Right renal pelvis (tissue), 4 donors: ENCODE data around the gene ELOVL5. TPM values are rescaled to one million over a fixed set of nuclear protein-coding genes. Genes with fewer than 3 reads are reported as not detected.
"Not testable (repeated sequence)": the region's sequence is repeated elsewhere in the genome, so short reads cannot be mapped to it uniquely, and the experiment has no call there.

ENCODE experiments used
- DNase-seq, 4 donors: peaks; one replicate each; pipeline ENCODE4 v3.0.0-alpha.2; 2013; ENCODE audit warnings: low read depth in 4 of 4, low spot score in 3 of 4, missing footprints in 1 of 4
- polyA plus RNA-seq, 4 donors: library from polyadenylated mRNA; unstranded; fragments of 120-200 nt; gene quantifications; one replicate each; pipeline ENCODE4 v1.2.1, GENCODE V29; 2013; ENCODE audit not compliant: insufficient read length in 4 of 4

The ELOVL5 gene
- polyA plus RNA-seq, 4 donors = 71.6 to 87.7 (median 85.6) TPM

DNA sequence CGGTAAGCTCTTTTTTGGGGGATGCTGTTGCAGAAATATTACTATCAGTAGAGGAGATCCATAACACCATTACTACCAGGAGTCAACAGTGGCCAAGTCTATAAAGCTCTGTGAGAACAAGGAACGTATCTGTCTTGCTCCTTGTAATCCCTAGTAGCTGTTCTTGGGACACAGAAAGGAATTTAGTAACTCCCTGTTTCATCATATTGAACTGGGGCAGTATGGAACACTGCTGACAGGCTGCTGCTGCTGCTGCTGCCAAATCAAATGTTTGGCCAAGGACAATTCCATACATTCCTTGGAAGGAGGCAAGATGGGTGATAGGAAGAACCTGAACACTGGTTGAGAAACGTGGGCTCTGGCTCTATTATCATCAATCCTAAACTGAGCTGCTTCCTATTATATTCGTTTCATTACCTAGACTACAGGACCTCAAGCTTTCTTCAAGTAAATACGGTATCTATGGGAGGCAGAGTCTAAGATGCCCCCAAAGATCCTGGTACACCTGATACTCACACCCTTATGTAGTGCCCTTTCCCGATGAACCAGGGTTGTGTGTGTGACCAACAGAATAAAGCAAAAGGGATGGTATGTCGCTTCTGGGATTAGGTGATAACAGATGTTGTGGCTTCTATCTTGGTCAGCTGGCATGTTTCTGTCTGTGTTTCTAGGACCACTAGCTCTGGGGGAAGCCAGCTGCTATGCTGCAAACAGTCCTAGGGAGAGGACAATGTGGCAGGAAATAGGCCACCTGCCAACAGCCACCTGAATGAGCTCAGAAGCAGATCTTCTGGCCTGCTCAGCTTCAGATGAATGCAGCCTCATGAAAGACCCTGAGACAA, 39.5 kb downstream of the ELOVL5 start:
- DNase-seq = no peak

DNA sequence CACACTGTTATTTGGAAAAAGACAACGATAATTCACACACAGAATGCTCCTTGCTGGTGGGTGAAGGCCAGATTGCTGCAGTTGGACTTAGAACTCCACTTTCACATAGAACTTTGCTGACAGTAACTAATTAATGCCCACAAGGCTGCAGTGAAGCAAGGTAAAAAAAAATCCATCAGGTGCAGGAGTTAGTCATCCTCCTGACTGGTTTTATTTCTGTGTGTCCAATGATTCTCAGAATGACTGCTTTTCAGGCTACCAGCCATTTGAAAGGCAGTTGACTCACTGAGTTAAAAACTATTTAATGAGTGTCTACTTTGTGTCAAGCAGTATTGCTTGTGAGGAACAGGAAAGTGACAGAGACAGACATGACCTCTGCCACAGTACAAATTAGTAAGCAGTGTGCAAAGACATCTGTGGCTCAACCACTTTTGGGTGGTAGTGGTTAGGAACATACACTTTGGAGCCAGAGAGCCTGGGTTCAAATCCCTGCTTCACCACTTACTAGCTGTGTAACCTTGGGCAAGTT, 41.9 kb downstream of the ELOVL5 start:
- DNase-seq = no peak

DNA sequence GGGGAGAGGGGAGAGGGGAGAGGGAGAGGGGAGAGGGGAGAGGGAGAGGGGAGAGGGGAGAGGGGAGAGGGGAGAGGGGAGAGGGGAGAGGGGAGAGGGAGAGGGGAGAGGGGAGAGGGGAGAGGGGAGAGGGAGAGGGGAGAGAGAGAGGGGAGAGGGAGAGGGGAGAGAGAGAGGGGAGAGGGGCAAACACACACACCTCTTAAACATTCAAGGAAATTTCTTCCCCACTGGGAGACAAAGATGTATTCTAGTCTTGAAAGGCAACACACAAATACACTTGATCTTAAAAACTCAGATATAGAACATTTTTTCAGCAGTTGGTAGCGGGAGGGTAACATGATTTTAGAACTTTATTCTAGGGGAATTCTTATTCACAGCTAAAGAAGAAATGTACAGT, 42.5 kb downstream of the ELOVL5 start:
- not testable (repeated sequence) for DNase-seq

DNA sequence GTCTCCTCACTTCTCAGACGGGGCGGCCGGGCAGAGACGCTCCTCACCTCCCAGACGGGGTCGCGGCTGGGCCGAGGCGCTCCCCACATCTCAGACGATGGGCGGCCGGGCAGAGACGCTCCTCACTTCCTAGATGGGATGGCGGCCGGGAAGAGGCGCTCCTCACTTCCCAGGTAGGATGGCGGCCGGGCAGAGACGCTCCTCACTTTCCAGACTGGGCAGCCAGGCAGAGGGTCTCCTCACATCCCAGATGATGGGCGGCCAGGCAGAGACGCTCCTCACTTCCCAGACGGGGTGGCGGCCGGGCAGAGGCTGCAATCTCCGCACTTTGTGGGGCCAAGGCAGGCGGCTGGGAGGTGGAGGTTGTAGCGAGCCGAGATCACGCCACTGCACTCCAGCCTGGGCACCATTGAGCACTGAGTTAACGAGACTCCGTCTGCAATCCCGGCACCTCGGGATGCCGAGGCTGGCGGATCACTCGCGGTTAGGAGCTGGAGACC, 43.2 kb downstream of the ELOVL5 start:
- not testable (repeated sequence) for DNase-seq

DNA sequence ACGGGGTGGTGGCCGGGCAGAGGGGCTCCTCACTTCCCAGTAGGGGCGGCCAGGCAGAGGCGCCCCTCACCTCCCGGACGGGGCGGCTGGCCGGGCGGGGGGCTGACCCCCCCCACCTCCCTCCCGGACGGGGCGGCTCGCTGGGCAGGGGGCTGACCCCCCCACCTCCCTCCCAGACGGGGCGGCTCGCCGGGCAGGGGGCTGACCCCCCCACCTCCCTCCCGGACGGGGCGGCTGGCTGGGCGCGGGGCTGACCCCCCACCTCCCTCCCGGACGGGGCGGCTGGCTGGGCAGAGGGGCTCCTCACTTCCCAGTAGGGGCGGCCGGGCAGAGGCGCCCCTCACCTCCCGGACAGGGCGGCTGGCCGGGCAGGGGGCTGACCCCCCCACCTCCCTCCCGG, 43.8 kb downstream of the ELOVL5 start:
- DNase-seq = not testable (repeated sequence)

DNA sequence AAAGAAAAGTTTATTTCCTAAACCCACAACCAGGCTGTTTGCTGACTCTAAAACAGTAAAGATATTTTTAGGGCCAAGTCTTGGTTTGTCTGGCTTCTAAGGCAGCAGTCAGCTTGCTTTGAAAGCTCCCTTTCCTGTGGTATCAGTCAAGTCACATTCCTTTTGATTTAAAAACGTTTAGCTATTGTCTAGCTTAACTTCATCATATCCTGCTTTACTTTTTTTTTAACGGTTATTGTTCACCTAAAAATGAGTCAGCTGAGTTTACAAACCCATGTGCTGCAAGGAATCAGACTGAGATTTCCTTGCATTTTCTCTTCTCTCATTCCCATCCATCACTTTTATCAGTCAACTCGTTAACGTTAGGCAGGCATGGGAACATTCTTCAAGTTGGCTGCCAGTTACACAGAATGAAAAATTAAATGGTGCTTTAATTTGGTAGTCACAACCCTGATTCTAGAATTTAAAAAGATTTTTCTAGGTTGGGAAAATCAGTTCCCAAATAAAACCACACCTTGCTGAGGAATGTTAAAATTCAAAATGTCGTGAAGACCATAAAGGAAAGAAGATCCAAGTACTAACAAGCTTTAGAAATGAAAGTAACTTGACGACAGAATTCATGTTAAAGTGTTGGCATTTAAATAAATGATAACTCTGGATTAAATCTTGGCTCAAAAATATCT, 45.9 kb downstream of the ELOVL5 start:
- no peak for DNase-seq

DNA sequence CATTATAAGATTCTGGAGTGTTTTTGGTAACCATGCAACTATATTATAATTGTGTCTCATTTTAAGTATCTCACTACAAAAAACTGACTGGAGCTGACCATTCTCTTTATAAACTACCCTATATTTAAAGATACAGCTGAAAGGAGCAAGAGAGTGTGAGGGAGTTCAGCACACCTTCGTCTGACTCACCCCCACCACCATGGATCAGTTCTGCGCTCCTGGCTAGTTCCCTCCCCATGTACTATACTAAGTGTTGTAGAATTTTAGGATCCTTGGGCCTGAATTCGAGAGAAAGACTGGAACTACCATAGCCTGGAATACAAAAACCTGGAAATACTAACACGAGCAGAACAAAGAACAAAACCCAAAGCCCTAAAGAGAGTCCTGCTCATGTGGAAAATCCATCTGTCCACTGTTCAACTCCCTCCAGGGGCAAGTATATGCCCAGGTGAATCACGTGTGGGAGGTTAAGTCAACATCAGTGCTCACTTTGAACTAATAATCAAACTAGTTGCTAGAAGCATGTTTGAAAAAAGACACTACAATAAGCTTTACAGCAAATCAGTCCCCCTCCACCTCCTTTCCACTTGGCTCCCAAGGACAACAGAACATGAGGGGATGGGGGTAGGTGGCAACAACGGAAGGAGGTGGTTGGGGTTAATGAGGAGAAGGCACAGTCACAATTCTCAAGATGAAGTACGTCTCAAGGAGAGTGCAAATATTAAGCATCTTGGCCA, 46.8 kb downstream of the ELOVL5 start:
- DNase-seq = no peak

DNA sequence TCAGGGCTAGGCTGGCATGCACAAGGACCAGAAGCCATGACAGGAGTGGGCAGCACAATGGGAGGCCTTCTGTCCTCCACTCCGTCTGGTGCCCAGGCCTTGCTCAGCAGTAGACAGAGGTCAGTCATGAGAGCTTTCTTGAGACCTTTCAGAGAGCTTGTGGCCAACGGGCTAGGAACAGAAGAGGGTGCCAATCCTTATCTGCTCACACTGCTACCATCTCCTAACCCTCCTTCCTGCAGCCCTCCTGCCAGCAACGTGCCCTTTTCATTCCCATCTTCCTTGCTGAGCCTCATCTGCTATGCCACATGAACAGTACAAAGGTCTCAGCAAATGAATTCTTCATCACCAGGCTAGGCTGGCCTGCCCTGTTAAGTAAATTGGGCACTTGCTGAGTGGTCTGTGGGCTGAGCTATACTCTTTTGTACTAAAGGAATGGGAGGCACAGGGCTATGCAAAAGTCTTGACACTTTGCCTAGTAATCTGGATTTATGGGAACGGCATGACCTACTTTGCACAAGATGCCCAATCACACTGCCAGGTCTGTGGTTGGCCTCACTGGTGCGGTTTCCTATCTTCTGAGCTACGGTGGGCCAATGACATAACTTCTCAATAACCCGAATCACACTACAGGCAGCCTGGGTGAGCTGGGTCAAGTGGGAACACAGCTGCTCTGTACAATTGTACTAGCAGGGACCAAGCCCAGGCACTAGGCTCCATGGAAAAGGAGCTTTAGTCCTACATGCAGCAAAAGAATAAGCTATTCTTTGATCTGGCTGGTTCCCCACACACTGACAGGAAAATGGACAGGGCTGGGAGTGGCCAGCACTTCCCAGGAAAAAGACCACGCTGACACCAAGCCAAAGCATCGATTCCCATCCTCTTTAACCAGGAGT, 47.8 kb downstream of the ELOVL5 start:
- no peak for DNase-seq

DNA sequence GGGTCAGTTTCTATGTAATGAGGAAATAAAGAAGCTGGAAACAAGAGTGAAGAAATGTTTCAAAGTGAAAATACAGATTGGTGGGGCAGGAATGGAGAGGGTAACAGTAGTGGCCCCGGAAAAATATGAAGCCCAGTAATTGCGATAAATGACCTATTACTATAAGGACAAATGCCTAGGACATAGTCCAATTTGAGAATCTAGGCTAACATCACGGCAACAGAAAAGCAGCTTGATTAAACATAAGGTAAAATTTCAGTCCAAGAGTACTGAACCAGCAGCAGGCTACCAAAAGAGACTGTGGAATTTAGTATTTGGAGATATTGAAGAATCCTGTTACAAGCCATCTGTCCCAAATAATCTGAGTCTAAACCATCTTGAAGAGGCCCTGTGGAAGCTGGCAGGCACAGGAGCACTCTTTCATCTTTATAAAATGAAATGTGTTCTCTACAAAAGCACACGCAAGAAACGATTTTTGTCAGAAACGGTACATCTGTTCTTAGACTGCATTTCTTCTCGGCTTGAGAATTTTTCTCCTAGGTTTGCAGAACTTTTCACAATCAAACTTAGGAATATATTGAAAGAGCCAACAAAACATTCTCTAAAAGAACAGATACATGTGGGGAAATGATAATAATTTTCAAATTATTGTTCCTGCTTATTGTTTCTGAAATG, 49.3 kb downstream of the ELOVL5 start:
- no peak for DNase-seq

DNA sequence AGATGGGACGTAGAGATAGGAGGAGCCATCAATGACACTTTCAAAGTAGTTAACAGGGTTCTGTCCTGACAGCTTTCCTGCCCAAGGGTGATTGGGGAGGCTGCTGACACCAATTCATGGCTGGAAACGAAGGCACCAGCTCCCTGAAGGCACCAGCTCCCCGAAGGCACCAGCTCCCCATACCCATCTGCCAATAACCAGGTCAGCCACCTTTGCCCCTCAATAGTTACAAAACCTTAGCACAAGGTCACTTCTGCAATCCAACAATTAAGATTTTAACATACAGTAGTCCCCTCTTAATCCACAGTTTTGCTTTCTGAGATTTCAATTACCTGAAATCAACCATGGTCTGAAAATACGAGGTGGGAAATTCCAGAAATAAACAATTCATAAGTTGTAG, 51.7 kb downstream of the ELOVL5 start:
- no peak for DNase-seq

DNA sequence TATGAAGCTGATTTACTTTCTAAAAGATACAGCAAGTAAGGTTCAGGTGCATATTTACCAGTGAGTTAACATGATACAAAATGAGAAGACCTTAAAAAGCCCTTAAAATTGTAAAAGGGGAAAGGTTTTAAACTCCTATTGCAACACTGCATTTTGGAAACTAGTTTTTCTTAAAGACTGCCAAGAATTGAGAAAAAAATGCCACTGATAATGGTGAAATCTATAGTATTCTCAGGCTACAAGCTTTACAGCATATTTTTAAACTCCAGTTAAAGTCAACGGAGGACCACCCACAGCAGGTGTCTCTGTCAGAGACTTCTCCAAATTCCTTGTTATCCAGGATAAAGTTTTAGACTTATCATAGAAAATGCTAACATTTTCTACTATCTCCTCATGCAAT, 53.6 kb downstream of the ELOVL5 start:
- DNase-seq = no peak

DNA sequence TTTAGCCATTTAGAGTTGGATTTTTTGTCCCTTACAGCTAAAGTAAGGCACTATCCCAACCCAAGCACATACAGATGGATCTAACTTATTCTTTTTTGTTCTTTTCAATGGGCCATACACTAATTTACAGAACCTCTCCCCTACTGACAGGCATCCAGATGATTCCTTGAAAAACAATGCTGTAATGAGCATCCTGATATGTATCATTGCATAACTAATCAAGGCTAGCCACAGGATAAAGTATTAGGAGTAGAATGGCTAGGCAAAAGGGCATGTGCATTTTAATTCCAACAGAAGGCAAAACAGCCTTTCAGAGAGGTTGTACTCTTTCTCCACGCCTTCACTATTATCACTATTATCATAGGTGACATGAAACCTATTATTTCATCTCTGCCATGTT, 54.1 kb downstream of the ELOVL5 start:
- DNase-seq = no peak

DNA sequence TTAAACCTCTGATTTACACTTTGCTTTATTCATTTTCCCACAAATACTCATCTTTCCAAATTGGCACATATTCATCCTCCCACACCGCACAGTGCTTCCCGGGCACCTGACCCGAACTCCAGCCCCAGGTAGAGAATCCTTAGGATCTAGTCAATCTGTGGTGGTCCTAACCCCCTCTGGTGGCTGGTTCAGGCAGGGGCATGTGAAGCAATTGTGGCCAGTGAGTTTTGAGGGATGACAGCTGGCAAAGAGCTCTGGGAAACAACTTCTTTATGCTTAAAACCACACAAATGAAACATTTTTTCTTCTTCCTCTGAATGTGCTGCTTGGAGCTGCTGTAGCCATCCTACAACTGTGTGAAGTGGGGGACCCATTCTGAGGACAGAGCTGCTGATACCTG, 54.7 kb downstream of the ELOVL5 start:
- DNase-seq = peak; percentile 16 to 39 (median 29)

DNA sequence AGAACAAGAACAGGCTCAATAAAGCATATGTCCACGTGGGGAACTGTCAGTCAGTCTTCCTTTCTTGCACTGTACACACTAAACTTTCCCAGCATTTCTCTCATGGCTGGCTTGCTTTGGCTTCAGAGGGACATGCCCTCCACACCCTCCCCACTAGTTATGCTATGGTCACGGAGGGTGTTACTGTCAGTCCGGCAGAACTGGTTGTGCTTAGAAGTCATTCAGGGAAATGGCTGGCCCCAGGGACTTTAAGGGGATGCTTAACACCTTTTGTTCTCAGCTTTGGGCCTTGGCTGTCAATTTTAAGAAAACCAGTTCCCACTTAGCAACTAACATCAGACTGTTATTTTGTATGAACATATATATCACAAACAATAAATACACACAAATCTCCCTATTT, 55.1 kb downstream of the ELOVL5 start:
- no peak for DNase-seq

DNA sequence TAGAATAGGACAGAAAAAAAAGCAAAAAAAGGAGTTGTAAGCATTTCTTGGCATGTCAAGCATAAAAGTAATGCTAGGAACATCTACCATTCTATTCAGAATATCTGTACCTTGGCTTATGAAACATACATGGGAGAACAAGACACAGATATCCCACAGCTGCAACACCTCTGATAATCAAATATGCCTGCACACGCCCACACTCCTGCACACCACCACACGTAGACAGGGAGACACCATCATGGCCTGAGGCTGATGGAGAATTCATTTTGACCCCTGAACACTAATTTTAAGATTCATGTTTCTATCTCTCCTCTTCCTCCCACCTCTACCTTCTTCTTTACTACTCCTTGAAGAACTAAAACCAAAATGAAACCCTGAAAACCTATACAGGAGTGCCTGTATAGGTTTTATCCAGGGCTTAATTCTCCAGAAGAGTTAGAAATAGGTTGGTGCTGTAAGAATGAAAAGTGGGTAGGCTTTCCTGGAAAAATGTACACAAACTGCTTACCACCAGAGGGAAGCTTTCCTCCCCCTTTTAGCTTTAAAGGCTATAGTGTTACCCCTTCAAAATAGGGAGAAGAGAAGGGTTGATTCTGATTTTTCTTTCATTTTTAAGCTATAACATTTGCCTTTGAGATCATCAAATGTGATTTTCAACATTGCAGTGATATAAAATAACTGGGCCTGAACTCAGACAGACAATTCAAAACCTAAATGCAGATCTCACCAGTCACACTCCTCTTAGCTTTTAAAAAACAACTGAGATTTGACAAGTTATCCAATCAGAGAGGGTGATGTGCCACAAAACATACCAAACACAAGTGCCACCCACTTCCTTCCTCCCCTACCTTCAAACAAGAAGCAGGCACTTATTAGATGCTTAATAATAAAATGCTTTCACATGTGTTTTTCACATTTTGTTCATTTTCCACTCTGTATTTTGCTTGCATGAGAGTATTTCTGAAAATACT, 57.9 kb downstream of the ELOVL5 start:
- DNase-seq = no peak

DNA sequence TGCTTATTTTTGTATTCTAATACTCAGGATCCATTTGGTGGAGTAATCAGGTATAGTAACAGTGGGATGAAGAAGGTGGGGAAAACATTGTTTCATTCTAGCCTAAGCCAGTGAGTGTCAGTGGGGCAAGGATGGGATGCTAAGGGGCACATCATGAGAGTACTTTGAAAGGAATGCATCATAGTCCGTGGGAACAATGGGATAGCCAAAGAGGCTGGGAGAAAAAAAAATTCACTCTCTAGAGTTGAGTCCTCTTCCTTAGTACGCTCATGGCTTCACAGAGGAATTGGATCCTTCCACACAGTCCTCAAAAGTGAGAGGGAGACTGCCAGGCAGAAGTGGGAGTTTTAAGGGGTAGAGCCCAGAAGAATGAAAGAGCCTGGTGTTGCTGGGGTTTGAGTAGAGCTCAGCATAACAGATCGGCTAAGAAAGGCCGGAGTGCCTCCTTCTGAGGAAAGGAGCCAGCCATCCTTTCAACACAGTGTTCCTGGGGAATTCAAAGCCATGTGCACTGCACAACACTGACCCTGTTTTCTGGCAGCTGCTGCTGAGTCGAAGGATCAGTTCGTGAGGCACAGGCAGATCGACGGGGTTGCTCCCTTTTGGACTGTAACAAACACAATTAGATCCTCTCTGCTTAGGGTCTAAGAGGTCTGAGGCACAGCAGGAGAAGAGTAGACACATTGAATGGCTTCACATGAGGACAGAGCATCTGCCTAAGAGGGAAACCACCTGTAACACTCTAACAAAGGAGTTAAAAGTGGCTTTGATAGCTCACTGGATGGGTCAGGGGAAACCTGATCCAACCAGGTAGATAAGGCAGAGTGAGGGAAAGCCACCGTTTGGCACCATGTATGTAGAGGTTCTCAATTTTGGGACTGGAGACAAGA, 61.2 kb downstream of the ELOVL5 start:
- DNase-seq = no peak

DNA sequence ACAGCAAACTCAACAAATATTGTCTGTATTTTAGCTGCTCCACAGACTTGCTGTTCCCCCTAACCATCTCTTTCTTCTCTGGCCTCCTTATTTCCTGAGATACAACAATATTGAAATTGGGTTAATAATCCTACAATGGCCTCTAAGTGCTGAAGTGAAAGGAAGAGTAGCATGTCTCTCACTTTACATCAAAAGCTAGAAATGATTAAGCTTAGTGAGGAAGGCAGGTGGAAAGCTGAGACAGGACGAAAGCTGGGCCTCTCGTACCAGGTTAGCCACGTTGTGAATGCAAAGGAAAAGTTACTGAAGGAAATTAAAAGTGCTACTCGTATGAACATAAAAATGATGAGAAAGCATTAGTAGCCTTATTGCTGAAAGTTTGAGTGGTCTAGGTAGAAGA, 63.8 kb downstream of the ELOVL5 start:
- DNase-seq = no peak
